ENCODE measurements around the gene DSCAML1. TPM values are rescaled to one million over a fixed set of nuclear protein-coding genes. Genes with fewer than 3 reads are reported as not detected.

The DSCAML1 gene
- total and polyA plus RNA-seq, 12 donors = 0.16 to 1.5 (median 0.57) TPM

- no peak for DNase-seq
- intact Hi-C loops (cut with DNase I) = no loop called here
- no peaks in the 10 kb centered on the region for H3K36me3 ChIP-seq
- H3K4me3 ChIP-seq = no peak overlapping the region
- ATAC-seq = no peak
- TF ChIP-seq CTCF (IDR thresholded peaks at IDR 0.05) = no peak
- peaks cover 0 to 6% (median 0%) of the 10 kb centered on the region in 9 donors for H3K4me1 ChIP-seq
- no peak overlapping the region for H3K27ac ChIP-seq
- H3K27me3 ChIP-seq = peaks cover 0 to 3% (median 0%) of the 10 kb centered on the region in 7 donors
- H3K9me3 ChIP-seq = peaks cover 0 to 4% (median 0%) of the 10 kb centered on the region in 11 donors
- WGBS, 2 donors = 72 to 81% methylated on average over 5 of the region's 5 CpGs
Measured at GRCh38 chr11:117570701-117571100, 226.3 kb downstream of the DSCAML1 start.

GRCh38 chr11:117569911-117570310 lies 227.1 kb downstream of the DSCAML1 start:
- DNase-seq (no peak), ATAC-seq (no peak)
- H3K9me3 ChIP-seq = peaks cover 0 to 4% (median 0%) of the 10 kb centered on the region in 11 donors
- intact Hi-C loops (cut with DNase I) = loop anchor here in 1 of 10 donors (10.0 kb wide), 1 partner anchor 65 kb away; no protein-coding TSS in a partner anchor
- peaks cover 0 to 6% (median 0%) of the 10 kb centered on the region in 9 donors for H3K4me1 ChIP-seq
- no peak overlapping the region for H3K27ac ChIP-seq
- TF ChIP-seq CTCF (IDR thresholded peaks at IDR 0.05) = no peak
- no peak overlapping the region for H3K4me3 ChIP-seq
- 93 to 94% methylated on average over 9 of the region's 9 CpGs for WGBS, 2 donors
- no peaks in the 10 kb centered on the region for H3K36me3 ChIP-seq
- peaks cover 0 to 5% (median 0%) of the 10 kb centered on the region in 7 donors for H3K27me3 ChIP-seq

GRCh38 chr11:117565709-117566108 lies 231.3 kb downstream of the DSCAML1 start:
- no peak for DNase-seq
- no peak for ATAC-seq

GRCh38 chr11:117564321-117564720 lies 232.7 kb downstream of the DSCAML1 start:
- no peak for ATAC-seq
- no peaks in the 10 kb centered on the region for H3K4me1 ChIP-seq
- H3K4me3 ChIP-seq = no peak overlapping the region
- no peak overlapping the region for H3K27ac ChIP-seq
- intact Hi-C loops (cut with DNase I) = loop anchor here in 1 of 10 donors (10.0 kb wide), 1 partner anchor 60 kb away; no protein-coding TSS in a partner anchor
- no peak for TF ChIP-seq CTCF (IDR thresholded peaks at IDR 0.05)
- peaks cover 0 to 12% (median 0%) of the 10 kb centered on the region in 7 donors for H3K27me3 ChIP-seq
- WGBS, 2 donors = 89 to 92% methylated on average over 4 of the region's 4 CpGs
- DNase-seq = no peak
- no peaks in the 10 kb centered on the region for H3K36me3 ChIP-seq
- peaks cover 0 to 3% (median 0%) of the 10 kb centered on the region in 11 donors for H3K9me3 ChIP-seq

More at GRCh38 chr11:117565709-117566108, 231.3 kb downstream of the DSCAML1 start:
- H3K9me3 ChIP-seq = peaks cover 0 to 4% (median 0%) of the 10 kb centered on the region in 11 donors
- WGBS, 2 donors = 60 to 74% methylated on average over 4 of the region's 4 CpGs
- no peaks in the 10 kb centered on the region for H3K36me3 ChIP-seq
- H3K27ac ChIP-seq = no peak overlapping the region
- peaks cover 0 to 8% (median 0%) of the 10 kb centered on the region in 7 donors for H3K27me3 ChIP-seq
- H3K4me3 ChIP-seq = no peak overlapping the region
- no peak for TF ChIP-seq CTCF (IDR thresholded peaks at IDR 0.05)
- intact Hi-C loops (cut with DNase I) = loop anchor here in 1 of 10 donors (10.0 kb wide), 1 partner anchor 61 kb away; no protein-coding TSS in a partner anchor
- no peaks in the 10 kb centered on the region for H3K4me1 ChIP-seq

Data from heart right ventricle (tissue), 16 donors.